HepG2 (cell line): ENCODE data around the gene RBBP8NL. TPM values are rescaled to one million over a fixed set of nuclear protein-coding genes. Genes with fewer than 3 reads are reported as not detected.

Experiments
- BRD4 ChIP-seq: sonication (generic); formaldehyde crosslinking; IDR thresholded peaks from 2 replicates; pipeline ENCODE4 v1.4.0; 2020; ENCODE audit warnings: missing genetic modification reagents
- CC2D1A ChIP-seq: sonication (generic); formaldehyde crosslinking; IDR thresholded peaks from 2 replicates; pipeline ENCODE4 v1.8.1; 2023; ENCODE audit warnings: mild to moderate bottlenecking, missing genetic modification reagents
- MBD4 ChIP-seq: IDR thresholded peaks from 2 replicates; pipeline ENCODE4 v1.6.1; 2012; ENCODE audit warnings: low read length, inconsistent platforms, borderline replicate concordance
- NR2C2 ChIP-seq: sonication (generic); formaldehyde crosslinking; IDR thresholded peaks from 2 replicates; pipeline ENCODE4 v1.4.0; 2020; ENCODE audit warnings: missing genetic modification reagents, mild to moderate bottlenecking, moderate library complexity, borderline replicate concordance
- SP140L ChIP-seq: sonication (generic); formaldehyde crosslinking; IDR thresholded peaks from 2 replicates; pipeline ENCODE4 v1.4.0; 2020; ENCODE audit warnings: missing genetic modification reagents, borderline replicate concordance
- ZNF512 ChIP-seq: sonication (generic); formaldehyde crosslinking; IDR thresholded peaks from 2 replicates; pipeline ENCODE4 v1.4.0; 2020; ENCODE audit warnings: mild to moderate bottlenecking, missing genetic modification reagents
- ZNF564 ChIP-seq: sonication (generic); formaldehyde crosslinking; IDR thresholded peaks from 2 replicates; pipeline ENCODE4 v1.8.1; 2023; ENCODE audit warnings: mild to moderate bottlenecking, missing genetic modification reagents
- ZNF619 ChIP-seq: sonication (generic); formaldehyde crosslinking; IDR thresholded peaks from 2 replicates; pipeline ENCODE4 v1.4.0; 2020; ENCODE audit warnings: mild to moderate bottlenecking, missing genetic modification reagents
- ZNF704 ChIP-seq: sonication (generic); formaldehyde crosslinking; IDR thresholded peaks from 2 replicates; pipeline ENCODE4 v1.8.1; 2023; ENCODE audit warnings: mild to moderate bottlenecking, inconsistent platforms, moderate library complexity, missing genetic modification reagents, borderline replicate concordance
- ZNF768 ChIP-seq: sonication (generic); formaldehyde crosslinking; IDR thresholded peaks from 2 replicates; pipeline ENCODE4 v1.4.0; 2020; ENCODE audit warnings: missing genetic modification reagents
- ZNF782 ChIP-seq: sonication (generic); formaldehyde crosslinking; IDR thresholded peaks from 2 replicates; pipeline ENCODE4 v1.4.0; 2020; ENCODE audit warnings: missing genetic modification reagents, mild to moderate bottlenecking, borderline replicate concordance
- polyA plus RNA-seq, 8 experiments: library from polyadenylated mRNA; depleted of rRNA in 3 of 8; stranded (reverse) in 7 of 8; unstranded in 1 of 8; fragments of >200 nt; fragmentation: Illumina TruSeq in 4 of 8; extraction: Trizol in 4 of 8; gene quantifications; 2 replicates each; pipeline versions ENCODE4 v1.2.1 to v1.2.3, GENCODE V29; 2011 to 2016; ENCODE audit warnings: low read depth in 4 of 8, missing spikeins in 1 of 8, mixed read lengths in 1 of 8; ENCODE audit not compliant: insufficient read depth in 1 of 8
- total RNA-seq, 5 experiments: library from RNA; depleted of rRNA; stranded (reverse); fragments of >200 nt; fragmentation: Illumina TruSeq; extraction: Trizol; gene quantifications; 2 replicates each; pipeline ENCODE4 v1.2.3, GENCODE V29; 2016; ENCODE audit warnings: low read depth in 1 of 5
- TF ChIP-seq, protein P1 (sequence below): sonication (generic); formaldehyde crosslinking; IDR thresholded peaks from 2 replicates; pipeline ENCODE4 v1.4.0; 2020; ENCODE audit warnings: missing genetic modification reagents
- TF ChIP-seq, protein P2 (sequence below): sonication (generic); formaldehyde crosslinking; IDR thresholded peaks from 2 replicates; pipeline ENCODE4 v1.4.0; 2020; ENCODE audit warnings: mild to moderate bottlenecking, missing genetic modification reagents
- TF ChIP-seq, protein P3 (sequence below): sonication (generic); formaldehyde crosslinking; IDR thresholded peaks from one replicate; pipeline ENCODE4 v1.5.1; 2020; ENCODE audit warnings: mild to moderate bottlenecking, missing genetic modification reagents; ENCODE audit errors: not compliant biosample characterization

The RBBP8NL gene
- total and polyA plus RNA-seq, 2 of the 13 experiments (the other 11 are each of a cell fraction or from before 2014, with no cell fraction given): 0.69 to 0.86 TPM

- TF ChIP-seq SP140L (no peak), ZNF512 (CRISPR knock-in tag) (0 out of 2 replicates have a peak, but pooled peaks have one; percentile 12), ZNF768 (CRISPR knock-in tag) (peak; percentile 87), BRD4 (CRISPR knock-in tag) (no peak), MBD4 (no peak), NR2C2 (CRISPR knock-in tag) (0 out of 2 replicates have a peak, but pooled peaks have one; percentile 28), ZNF564 (CRISPR knock-in tag) (no peak), CC2D1A (no peak), ZNF782 (peak; percentile 81), ZNF704 (CRISPR knock-in tag) (no peak), ZNF619 (CRISPR knock-in tag) (no peak)
- TF ChIP-seq, protein P1, sequence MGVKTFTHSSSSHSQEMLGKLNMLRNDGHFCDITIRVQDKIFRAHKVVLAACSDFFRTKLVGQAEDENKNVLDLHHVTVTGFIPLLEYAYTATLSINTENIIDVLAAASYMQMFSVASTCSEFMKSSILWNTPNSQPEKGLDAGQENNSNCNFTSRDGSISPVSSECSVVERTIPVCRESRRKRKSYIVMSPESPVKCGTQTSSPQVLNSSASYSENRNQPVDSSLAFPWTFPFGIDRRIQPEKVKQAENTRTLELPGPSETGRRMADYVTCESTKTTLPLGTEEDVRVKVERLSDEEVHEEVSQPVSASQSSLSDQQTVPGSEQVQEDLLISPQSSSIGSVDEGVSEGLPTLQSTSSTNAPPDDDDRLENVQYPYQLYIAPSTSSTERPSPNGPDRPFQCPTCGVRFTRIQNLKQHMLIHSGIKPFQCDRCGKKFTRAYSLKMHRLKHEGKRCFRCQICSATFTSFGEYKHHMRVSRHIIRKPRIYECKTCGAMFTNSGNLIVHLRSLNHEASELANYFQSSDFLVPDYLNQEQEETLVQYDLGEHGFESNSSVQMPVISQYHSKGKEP (CRISPR knock-in tag): no peak
- TF ChIP-seq, protein P2, sequence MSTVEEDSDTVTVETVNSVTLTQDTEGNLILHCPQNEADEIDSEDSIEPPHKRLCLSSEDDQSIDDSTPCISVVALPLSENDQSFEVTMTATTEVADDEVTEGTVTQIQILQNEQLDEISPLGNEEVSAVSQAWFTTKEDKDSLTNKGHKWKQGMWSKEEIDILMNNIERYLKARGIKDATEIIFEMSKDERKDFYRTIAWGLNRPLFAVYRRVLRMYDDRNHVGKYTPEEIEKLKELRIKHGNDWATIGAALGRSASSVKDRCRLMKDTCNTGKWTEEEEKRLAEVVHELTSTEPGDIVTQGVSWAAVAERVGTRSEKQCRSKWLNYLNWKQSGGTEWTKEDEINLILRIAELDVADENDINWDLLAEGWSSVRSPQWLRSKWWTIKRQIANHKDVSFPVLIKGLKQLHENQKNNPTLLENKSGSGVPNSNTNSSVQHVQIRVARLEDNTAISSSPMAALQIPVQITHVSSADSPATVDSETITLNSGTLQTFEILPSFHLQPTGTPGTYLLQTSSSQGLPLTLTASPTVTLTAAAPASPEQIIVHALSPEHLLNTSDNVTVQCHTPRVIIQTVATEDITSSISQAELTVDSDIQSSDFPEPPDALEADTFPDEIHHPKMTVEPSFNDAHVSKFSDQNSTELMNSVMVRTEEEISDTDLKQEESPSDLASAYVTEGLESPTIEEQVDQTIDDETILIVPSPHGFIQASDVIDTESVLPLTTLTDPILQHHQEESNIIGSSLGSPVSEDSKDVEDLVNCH (CRISPR knock-in tag): no peak
- TF ChIP-seq, protein P3, sequence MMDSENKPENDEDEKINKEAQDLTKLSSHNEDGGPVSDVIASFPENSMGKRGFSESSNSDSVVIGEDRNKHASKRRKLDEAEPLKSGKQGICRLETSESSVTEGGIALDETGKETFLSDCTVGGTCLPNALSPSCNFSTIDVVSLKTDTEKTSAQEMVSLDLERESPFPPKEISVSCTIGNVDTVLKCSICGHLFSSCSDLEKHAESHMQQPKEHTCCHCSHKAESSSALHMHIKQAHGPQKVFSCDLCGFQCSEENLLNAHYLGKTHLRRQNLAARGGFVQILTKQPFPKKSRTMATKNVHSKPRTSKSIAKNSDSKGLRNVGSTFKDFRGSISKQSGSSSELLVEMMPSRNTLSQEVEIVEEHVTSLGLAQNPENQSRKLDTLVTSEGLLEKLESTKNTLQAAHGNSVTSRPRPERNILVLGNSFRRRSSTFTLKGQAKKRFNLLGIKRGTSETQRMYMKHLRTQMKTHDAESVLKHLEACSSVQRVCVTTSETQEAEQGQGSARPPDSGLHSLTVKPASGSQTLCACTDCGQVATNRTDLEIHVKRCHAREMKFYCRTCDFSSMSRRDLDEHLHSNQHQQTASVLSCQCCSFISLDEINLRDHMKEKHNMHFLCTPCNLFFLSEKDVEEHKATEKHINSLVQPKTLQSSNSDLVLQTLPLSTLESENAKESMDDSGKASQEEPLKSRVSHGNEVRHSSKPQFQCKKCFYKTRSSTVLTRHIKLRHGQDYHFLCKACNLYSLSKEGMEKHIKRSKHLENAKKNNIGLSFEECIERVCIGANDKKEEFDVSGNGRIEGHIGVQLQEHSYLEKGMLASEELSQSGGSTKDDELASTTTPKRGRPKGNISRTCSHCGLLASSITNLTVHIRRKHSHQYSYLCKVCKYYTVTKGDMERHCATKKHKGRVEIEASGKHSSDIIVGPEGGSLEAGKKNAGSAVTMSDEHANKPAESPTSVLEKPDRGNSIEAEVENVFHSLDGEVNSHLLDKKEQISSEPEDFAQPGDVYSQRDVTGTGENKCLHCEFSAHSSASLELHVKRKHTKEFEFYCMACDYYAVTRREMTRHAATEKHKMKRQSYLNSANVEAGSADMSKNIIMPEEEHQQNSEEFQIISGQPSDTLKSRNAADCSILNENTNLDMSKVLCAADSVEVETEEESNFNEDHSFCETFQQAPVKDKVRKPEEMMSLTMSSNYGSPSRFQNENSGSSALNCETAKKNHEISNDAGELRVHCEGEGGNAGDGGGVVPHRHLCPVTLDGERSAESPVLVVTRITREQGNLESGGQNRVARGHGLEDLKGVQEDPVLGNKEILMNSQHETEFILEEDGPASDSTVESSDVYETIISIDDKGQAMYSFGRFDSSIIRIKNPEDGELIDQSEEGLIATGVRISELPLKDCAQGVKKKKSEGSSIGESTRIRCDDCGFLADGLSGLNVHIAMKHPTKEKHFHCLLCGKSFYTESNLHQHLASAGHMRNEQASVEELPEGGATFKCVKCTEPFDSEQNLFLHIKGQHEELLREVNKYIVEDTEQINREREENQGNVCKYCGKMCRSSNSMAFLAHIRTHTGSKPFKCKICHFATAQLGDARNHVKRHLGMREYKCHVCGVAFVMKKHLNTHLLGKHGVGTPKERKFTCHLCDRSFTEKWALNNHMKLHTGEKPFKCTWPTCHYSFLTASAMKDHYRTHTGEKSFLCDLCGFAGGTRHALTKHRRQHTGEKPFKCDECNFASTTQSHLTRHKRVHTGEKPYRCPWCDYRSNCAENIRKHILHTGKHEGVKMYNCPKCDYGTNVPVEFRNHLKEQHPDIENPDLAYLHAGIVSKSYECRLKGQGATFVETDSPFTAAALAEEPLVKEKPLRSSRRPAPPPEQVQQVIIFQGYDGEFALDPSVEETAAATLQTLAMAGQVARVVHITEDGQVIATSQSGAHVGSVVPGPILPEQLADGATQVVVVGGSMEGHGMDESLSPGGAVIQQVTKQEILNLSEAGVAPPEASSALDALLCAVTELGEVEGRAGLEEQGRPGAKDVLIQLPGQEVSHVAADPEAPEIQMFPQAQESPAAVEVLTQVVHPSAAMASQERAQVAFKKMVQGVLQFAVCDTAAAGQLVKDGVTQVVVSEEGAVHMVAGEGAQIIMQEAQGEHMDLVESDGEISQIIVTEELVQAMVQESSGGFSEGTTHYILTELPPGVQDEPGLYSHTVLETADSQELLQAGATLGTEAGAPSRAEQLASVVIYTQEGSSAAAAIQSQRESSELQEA (CRISPR knock-in tag): no peak
Measured at GRCh38 chr20:62404112-62404665, 23.1 kb downstream of the RBBP8NL start (continued).
